ENCODE measurements around the gene XAGE1B.
"Not testable (repeated sequence)": the region's sequence is repeated elsewhere in the genome, so short reads cannot be mapped to it uniquely, and the experiment has no call there.

Gene XAGE1B

GRCh38 chrX:52516110-52516986 is 515 bp downstream of the XAGE1B start:
- H3K4me2 ChIP-seq (ENCODE audit: low read depth, low read length, poor library complexity, severe bottlenecking); H3K9me3 ChIP-seq (ENCODE audit: insufficient read depth, low read depth, low read length); H3F3A ChIP-seq (ENCODE audit: low read depth); H3K9me2 ChIP-seq (replicated peaks; ENCODE audit: low read depth, low read length); H3K36me3 ChIP-seq (ENCODE audit: insufficient read depth, low read length); H3K4me1 ChIP-seq (ENCODE audit: insufficient read depth, low read length, poor library complexity, severe bottlenecking); H3K9ac ChIP-seq (ENCODE audit: low read depth, low read length, poor library complexity, severe bottlenecking); H4K20me1 ChIP-seq (ENCODE audit: insufficient read depth, low read length, poor library complexity, severe bottlenecking); H3K4me3 ChIP-seq (ENCODE audit: low read length, poor library complexity, severe bottlenecking); H3K79me2 ChIP-seq (ENCODE audit: insufficient read depth, low read length); H3K27me3 ChIP-seq (ENCODE audit: insufficient read depth, low read length, poor library complexity, severe bottlenecking); H2AFZ ChIP-seq (ENCODE audit: low read length): not testable (repeated sequence)

- not testable (repeated sequence) for H3K4me1 ChIP-seq (ENCODE audit: insufficient read depth, low read length, poor library complexity, severe bottlenecking); H3K79me2 ChIP-seq (ENCODE audit: insufficient read depth, low read length); H3K27me3 ChIP-seq (ENCODE audit: insufficient read depth, low read length, poor library complexity, severe bottlenecking); H3K9ac ChIP-seq (ENCODE audit: low read depth, low read length, poor library complexity, severe bottlenecking); H3K4me2 ChIP-seq (ENCODE audit: low read depth, low read length, poor library complexity, severe bottlenecking); H3K9me2 ChIP-seq (replicated peaks; ENCODE audit: low read depth, low read length); H3K36me3 ChIP-seq (ENCODE audit: insufficient read depth, low read length); H3K9me3 ChIP-seq (ENCODE audit: insufficient read depth, low read depth, low read length); H3K4me3 ChIP-seq (ENCODE audit: low read length, poor library complexity, severe bottlenecking); H4K20me1 ChIP-seq (ENCODE audit: insufficient read depth, low read length, poor library complexity, severe bottlenecking); H2AFZ ChIP-seq (ENCODE audit: low read length); H3F3A ChIP-seq (ENCODE audit: low read depth)
Measured at GRCh38 chrX:52511126-52511525, 5.7 kb downstream of the XAGE1B start.

- H4K20me1 ChIP-seq (ENCODE audit: insufficient read depth, low read length, poor library complexity, severe bottlenecking) = no peaks in the 10 kb centered on the region
- no peaks in the 10 kb centered on the region for H3F3A ChIP-seq (ENCODE audit: low read depth)
- no peaks in the 10 kb centered on the region for H3K36me3 ChIP-seq (ENCODE audit: insufficient read depth, low read length)
- H3K9me3 ChIP-seq (ENCODE audit: insufficient read depth, low read depth, low read length) = no peaks in the 10 kb centered on the region
- H3K79me2 ChIP-seq (ENCODE audit: insufficient read depth, low read length) = no peaks in the 10 kb centered on the region
- H3K4me2 ChIP-seq (ENCODE audit: low read depth, low read length, poor library complexity, severe bottlenecking) = no peak overlapping the region
- H3K9ac ChIP-seq (ENCODE audit: low read depth, low read length, poor library complexity, severe bottlenecking) = no peak overlapping the region
- H3K4me3 ChIP-seq (ENCODE audit: low read length, poor library complexity, severe bottlenecking) = no peak overlapping the region
- TF ChIP-seq, protein P1, sequence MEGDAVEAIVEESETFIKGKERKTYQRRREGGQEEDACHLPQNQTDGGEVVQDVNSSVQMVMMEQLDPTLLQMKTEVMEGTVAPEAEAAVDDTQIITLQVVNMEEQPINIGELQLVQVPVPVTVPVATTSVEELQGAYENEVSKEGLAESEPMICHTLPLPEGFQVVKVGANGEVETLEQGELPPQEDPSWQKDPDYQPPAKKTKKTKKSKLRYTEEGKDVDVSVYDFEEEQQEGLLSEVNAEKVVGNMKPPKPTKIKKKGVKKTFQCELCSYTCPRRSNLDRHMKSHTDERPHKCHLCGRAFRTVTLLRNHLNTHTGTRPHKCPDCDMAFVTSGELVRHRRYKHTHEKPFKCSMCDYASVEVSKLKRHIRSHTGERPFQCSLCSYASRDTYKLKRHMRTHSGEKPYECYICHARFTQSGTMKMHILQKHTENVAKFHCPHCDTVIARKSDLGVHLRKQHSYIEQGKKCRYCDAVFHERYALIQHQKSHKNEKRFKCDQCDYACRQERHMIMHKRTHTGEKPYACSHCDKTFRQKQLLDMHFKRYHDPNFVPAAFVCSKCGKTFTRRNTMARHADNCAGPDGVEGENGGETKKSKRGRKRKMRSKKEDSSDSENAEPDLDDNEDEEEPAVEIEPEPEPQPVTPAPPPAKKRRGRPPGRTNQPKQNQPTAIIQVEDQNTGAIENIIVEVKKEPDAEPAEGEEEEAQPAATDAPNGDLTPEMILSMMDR (conservative IDR thresholded peaks at IDR 0.05; ENCODE audit: low read length) = no peak
- TF ChIP-seq EZH2phosphoT487 (IDR thresholded peaks at IDR 0.05; ENCODE audit: borderline replicate concordance) = no peak
- H2AFZ ChIP-seq (ENCODE audit: low read length) = no peak overlapping the region
- H3K27me3 ChIP-seq (ENCODE audit: insufficient read depth, low read length, poor library complexity, severe bottlenecking) = no peaks in the 10 kb centered on the region
- no peaks in the 10 kb centered on the region for H3K4me1 ChIP-seq (ENCODE audit: insufficient read depth, low read length, poor library complexity, severe bottlenecking)
- no peaks in the 10 kb centered on the region for H3K9me2 ChIP-seq (replicated peaks; ENCODE audit: low read depth, low read length)
Measured at GRCh38 chrX:52509916-52510315, 6.9 kb downstream of the XAGE1B start.

DNA sequence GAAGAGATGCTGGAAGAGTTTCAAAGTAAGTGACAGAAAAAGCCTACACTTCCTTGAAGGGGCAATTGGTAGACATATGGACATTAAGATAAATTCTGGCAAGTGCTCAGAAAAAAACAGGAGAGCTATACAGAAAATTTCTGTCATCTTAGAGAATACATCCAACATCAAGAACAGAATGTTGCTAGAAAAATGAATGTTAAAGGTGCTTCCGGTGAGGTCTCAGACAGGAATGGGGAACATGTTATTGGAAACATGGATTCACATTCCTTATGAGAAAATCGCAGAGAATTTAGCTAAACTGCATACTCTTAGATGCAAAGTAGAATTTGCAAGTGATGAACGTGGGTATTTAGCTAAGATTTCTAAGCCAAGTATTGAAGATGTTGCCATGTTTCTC is 9.5 kb downstream of the XAGE1B start:
- Histone ChIP-seq H3K36me3 (ENCODE audit: insufficient read depth, low read length) (no peaks in the 10 kb centered on the region), H3K9me3 (ENCODE audit: insufficient read depth, low read depth, low read length) (no peaks in the 10 kb centered on the region), H3F3A (ENCODE audit: low read depth) (no peaks in the 10 kb centered on the region), H3K4me2 (ENCODE audit: low read depth, low read length, poor library complexity, severe bottlenecking) (no peak overlapping the region), H3K4me1 (ENCODE audit: insufficient read depth, low read length, poor library complexity, severe bottlenecking) (no peaks in the 10 kb centered on the region), H3K9ac (ENCODE audit: low read depth, low read length, poor library complexity, severe bottlenecking) (no peak overlapping the region), H3K79me2 (ENCODE audit: insufficient read depth, low read length) (no peaks in the 10 kb centered on the region), H4K20me1 (ENCODE audit: insufficient read depth, low read length, poor library complexity, severe bottlenecking) (no peaks in the 10 kb centered on the region), H2AFZ (ENCODE audit: low read length) (no peak overlapping the region), H3K9me2 (replicated peaks; ENCODE audit: low read depth, low read length) (no peaks in the 10 kb centered on the region), H3K27me3 (ENCODE audit: insufficient read depth, low read length, poor library complexity, severe bottlenecking) (no peaks in the 10 kb centered on the region), H3K4me3 (ENCODE audit: low read length, poor library complexity, severe bottlenecking) (no peak overlapping the region)
- no peak for TF ChIP-seq EZH2phosphoT487 (IDR thresholded peaks at IDR 0.05; ENCODE audit: borderline replicate concordance)
- TF ChIP-seq, protein P1 (conservative IDR thresholded peaks at IDR 0.05; ENCODE audit: low read length) = no peak
